ENCODE measurements around the gene MED25. TPM values are rescaled to one million over a fixed set of nuclear protein-coding genes. Genes with fewer than 3 reads are reported as not detected.

MED25 gene
- total RNA-seq, 4 donors from 2014 or later: 15.2 to 30.5 (median 16.4) TPM

GRCh38 chr19:49820125-49820524, 2.0 kb downstream of the MED25 start:
- no peak for TF ChIP-seq CTCF (IDR thresholded peaks at IDR 0.05; ENCODE audit: low read depth)

GRCh38 chr19:49823472-49823871, 5.4 kb downstream of the MED25 start:
- no peak for TF ChIP-seq CTCF (IDR thresholded peaks at IDR 0.05; ENCODE audit: low read depth)

DNA sequence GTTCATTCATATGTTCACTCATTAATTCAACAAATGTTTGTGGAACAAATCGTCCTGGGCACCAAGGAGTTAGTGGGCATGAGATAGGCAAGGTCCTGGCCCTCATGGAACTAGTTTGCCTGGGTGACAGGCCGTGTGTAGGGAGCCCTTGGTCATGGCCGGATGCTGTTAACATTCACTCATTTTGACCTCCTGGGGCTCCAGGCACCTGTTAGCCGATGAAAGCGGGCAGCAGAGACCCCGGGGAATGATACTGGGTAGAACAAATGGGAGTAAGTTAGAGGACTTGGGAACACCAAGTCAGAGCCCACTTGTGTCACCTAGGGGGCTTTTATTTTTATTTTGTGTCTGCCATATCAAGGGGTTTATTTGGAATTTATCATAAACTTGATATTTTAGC, 6.6 kb downstream of the MED25 start:
- no peak for TF ChIP-seq CTCF (IDR thresholded peaks at IDR 0.05; ENCODE audit: low read depth)

- TF ChIP-seq CTCF (IDR thresholded peaks at IDR 0.05; ENCODE audit: low read depth): no peak
Observed at GRCh38 chr19:49827034-49827433, 8.9 kb downstream of the MED25 start.

DNA sequence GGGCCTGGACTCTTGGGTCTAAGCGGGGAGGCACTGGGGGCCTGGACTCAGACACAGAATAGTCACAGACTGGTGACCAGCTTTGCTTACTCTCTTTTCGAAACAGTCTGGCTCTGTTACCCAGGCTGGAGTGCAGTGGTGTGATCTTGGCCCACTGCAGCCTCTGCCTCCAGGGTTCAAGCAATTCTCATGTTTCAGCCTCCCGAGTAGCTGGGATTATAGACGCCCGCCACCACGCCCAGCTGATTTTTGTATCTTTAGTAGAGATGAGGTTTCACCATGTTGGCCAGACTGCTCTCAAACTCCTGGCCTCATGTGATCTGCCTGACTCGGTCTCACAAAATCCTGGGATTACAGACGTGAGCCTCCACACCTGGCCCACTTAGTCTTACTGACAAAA, 11.1 kb downstream of the MED25 start:
- TF ChIP-seq CTCF (IDR thresholded peaks at IDR 0.05; ENCODE audit: low read depth): no peak

DNA sequence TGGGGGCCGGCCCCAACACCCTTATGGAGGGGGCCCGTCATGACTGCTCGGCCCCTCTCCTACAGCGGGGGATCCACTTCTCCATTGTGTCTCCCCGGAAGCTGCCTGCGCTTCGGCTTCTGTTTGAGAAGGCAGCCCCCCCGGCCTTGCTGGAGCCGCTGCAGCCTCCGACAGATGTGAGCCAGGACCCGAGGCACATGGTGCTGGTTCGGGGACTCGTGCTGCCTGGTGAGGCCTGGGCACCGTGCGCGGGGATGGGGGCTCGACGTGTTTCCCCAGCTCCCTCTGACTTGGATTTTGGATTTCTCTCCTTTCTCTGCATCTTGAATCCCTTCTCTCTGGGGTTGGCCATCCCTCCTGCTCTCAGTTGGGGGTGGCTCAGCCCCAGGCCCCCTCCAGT, 11.6 kb downstream of the MED25 start:
- no peak for TF ChIP-seq CTCF (IDR thresholded peaks at IDR 0.05; ENCODE audit: low read depth)

DNA sequence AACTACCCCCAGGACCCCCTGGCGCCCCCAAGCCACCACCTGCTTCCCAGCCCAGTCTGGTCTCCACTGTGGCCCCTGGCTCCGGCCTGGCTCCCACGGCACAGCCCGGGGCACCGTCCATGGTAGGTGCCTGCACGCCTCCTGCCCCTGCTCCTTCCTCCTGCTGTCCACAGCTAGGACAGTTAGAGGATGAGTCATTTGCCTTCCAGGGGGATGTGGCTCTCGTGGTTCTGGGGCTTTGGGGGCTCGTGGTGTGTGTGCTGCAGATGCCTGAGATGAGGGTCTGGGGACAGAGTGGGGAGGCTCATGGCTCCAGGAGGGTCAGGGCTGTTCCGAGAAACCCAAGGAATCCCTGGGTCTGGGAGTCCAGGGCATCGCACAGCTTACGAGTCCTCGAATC, 12.7 kb downstream of the MED25 start:
- TF ChIP-seq CTCF (IDR thresholded peaks at IDR 0.05; ENCODE audit: low read depth): no peak

Measured in subcutaneous adipose tissue (tissue), 4 donors.